ENCODE measurements around the gene GLRA1.
"Not testable (repeated sequence)": the region's sequence is repeated elsewhere in the genome, so short reads cannot be mapped to it uniquely, and the experiment has no call there.

The GLRA1 gene

GRCh38 chr5:151912360-151912759 lies 12.3 kb downstream of the GLRA1 start:
- DNase-seq, result no peak

GRCh38 chr5:151911011-151911410 lies 13.6 kb downstream of the GLRA1 start:
- DNase-seq, result no peak

- DNase-seq, result no peak
These were observed 15.0 kb downstream of the GLRA1 start for GRCh38 chr5:151909628-151910027.

- no peak for DNase-seq
These were observed 18.4 kb downstream of the GLRA1 start for GRCh38 chr5:151906246-151906645.

GRCh38 chr5:151905557-151905961 lies 19.1 kb downstream of the GLRA1 start:
- no peak for DNase-seq

GRCh38 chr5:151904909-151905308 lies 19.7 kb downstream of the GLRA1 start:
- no peak for DNase-seq

- DNase-seq, result no peak
These were observed 20.5 kb downstream of the GLRA1 start for GRCh38 chr5:151904127-151904526.

- no peak for DNase-seq
These were observed 21.4 kb downstream of the GLRA1 start for GRCh38 chr5:151903243-151903653.

- DNase-seq, result no peak
These were observed 22.4 kb downstream of the GLRA1 start for GRCh38 chr5:151902215-151902614.

- no peak for DNase-seq
These were observed 23.0 kb downstream of the GLRA1 start for GRCh38 chr5:151901611-151902010.

GRCh38 chr5:151900891-151901290 lies 23.8 kb downstream of the GLRA1 start:
- no peak for DNase-seq

GRCh38 chr5:151899399-151899798 lies 25.3 kb downstream of the GLRA1 start:
- DNase-seq, result no peak

GRCh38 chr5:151897896-151898295 lies 26.8 kb downstream of the GLRA1 start:
- DNase-seq, result no peak

- no peak for DNase-seq
These were observed 27.6 kb downstream of the GLRA1 start for GRCh38 chr5:151897020-151897552.

- DNase-seq, result no peak
These were observed 28.5 kb downstream of the GLRA1 start for GRCh38 chr5:151896031-151896691.

GRCh38 chr5:151895660-151896030 lies 29.0 kb downstream of the GLRA1 start:
- DNase-seq, result no peak

- DNase-seq, result not testable (repeated sequence)
These were observed 31.2 kb downstream of the GLRA1 start for GRCh38 chr5:151893485-151893884.

- no peak for DNase-seq
These were observed 32.3 kb downstream of the GLRA1 start for GRCh38 chr5:151892393-151892792.

GRCh38 chr5:151890299-151890698 lies 34.4 kb downstream of the GLRA1 start:
- no peak for DNase-seq

GRCh38 chr5:151889614-151890013 lies 35.0 kb downstream of the GLRA1 start:
- no peak for DNase-seq

GRCh38 chr5:151886546-151887275 lies 37.9 kb downstream of the GLRA1 start:
- DNase-seq, result no peak

GRCh38 chr5:151885138-151885908 lies 39.3 kb downstream of the GLRA1 start:
- no peak for DNase-seq

GRCh38 chr5:151881621-151882225 lies 42.9 kb downstream of the GLRA1 start:
- DNase-seq, result no peak
